Ishikawa (cell line): Measurements from ENCODE around the gene CNOT1.

Experiments used
- CEBPB ChIP-seq: IDR thresholded peaks from 2 replicates; pipeline ENCODE4 v1.6.1; 2012
- CREB1 ChIP-seq: IDR thresholded peaks from 2 replicates; pipeline ENCODE4 v1.6.1; 2012; ENCODE audit warnings: low read depth
- EGR1 ChIP-seq: IDR thresholded peaks from 2 replicates; pipeline ENCODE4 v1.6.1; 2012
- EP300 ChIP-seq: IDR thresholded peaks from 2 replicates; pipeline ENCODE4 v1.6.1; 2012; ENCODE audit warnings: borderline replicate concordance
- FOXM1 ChIP-seq: IDR thresholded peaks from 2 replicates; pipeline ENCODE4 v1.6.1; 2012; ENCODE audit warnings: low read depth, borderline replicate concordance
- MAX ChIP-seq: IDR thresholded peaks from 2 replicates; pipeline ENCODE4 v1.6.1; 2012
- NFIC ChIP-seq: IDR thresholded peaks from 2 replicates; pipeline ENCODE4 v1.6.1; 2012
- RAD21 ChIP-seq: IDR thresholded peaks from 2 replicates; pipeline ENCODE4 v1.6.1; 2012; ENCODE audit warnings: low read depth
- REST ChIP-seq: IDR thresholded peaks from 2 replicates; pipeline ENCODE4 v1.6.1; 2012; ENCODE audit warnings: low read depth, mild to moderate bottlenecking
- TAF1 ChIP-seq: IDR thresholded peaks from 2 replicates; pipeline ENCODE4 v1.6.1; 2012; ENCODE audit warnings: low read depth, mild to moderate bottlenecking
- TCF12 ChIP-seq: IDR thresholded peaks from 2 replicates; pipeline ENCODE4 v1.6.1; 2012; ENCODE audit warnings: low read depth
- TEAD4 ChIP-seq: IDR thresholded peaks from 2 replicates; pipeline ENCODE4 v1.6.1; 2012
- USF1 ChIP-seq: IDR thresholded peaks from 2 replicates; pipeline ENCODE4 v1.6.1; 2012
- YY1 ChIP-seq: IDR thresholded peaks from 2 replicates; pipeline ENCODE4 v1.6.1; 2012; ENCODE audit warnings: low read depth
- ZBTB7A ChIP-seq: IDR thresholded peaks from 2 replicates; pipeline ENCODE4 v1.6.1; 2012; ENCODE audit warnings: low read depth

CNOT1 gene

GRCh38 chr16:58503863-58504688 lies 125.5 kb downstream of the CNOT1 start:
- no peak for TF ChIP-seq TAF1
- TF ChIP-seq TEAD4 = no peak
- no peak for TF ChIP-seq CREB1
- TF ChIP-seq MAX = no peak
- TF ChIP-seq FOXM1 = no peak
- no peak for TF ChIP-seq EGR1
- no peak for TF ChIP-seq REST
- no peak for TF ChIP-seq CEBPB
- TF ChIP-seq EP300 = no peak
- no peak for TF ChIP-seq NFIC
- TF ChIP-seq ZBTB7A = no peak
- TF ChIP-seq USF1 = no peak
- no peak for TF ChIP-seq RAD21
- no peak for TF ChIP-seq YY1
- no peak for TF ChIP-seq TCF12

GRCh38 chr16:58503166-58503862 lies 126.3 kb downstream of the CNOT1 start:
- TF ChIP-seq MAX (no peak), USF1 (no peak), REST (no peak), FOXM1 (no peak), EGR1 (no peak), ZBTB7A (no peak), YY1 (no peak), TEAD4 (no peak), EP300 (no peak), CREB1 (no peak), TAF1 (no peak), CEBPB (no peak), NFIC (no peak), TCF12 (no peak), RAD21 (no peak)

GRCh38 chr16:58502217-58502921 lies 127.3 kb downstream of the CNOT1 start:
- TF ChIP-seq ZBTB7A (no peak), YY1 (no peak), TAF1 (no peak), TCF12 (no peak), RAD21 (no peak), MAX (no peak), EP300 (no peak), USF1 (no peak), TEAD4 (no peak), CEBPB (no peak), CREB1 (no peak)

GRCh38 chr16:58501242-58502131 lies 128.1 kb downstream of the CNOT1 start:
- TF ChIP-seq TAF1 = no peak
- 0 out of 2 replicates have a peak, but pooled peaks have one; percentile 21 for TF ChIP-seq MAX
- TF ChIP-seq FOXM1 = no peak
- TF ChIP-seq CEBPB = no peak
- TF ChIP-seq NFIC = no peak
- no peak for TF ChIP-seq YY1
- peak; percentile 59; the same call in 1 of the 2 replicates for TF ChIP-seq CREB1
- TF ChIP-seq EP300 = no peak
- TF ChIP-seq EGR1 = no peak
- no peak for TF ChIP-seq RAD21
- no peak for TF ChIP-seq REST
- peak; percentile 70 for TF ChIP-seq ZBTB7A
- no peak for TF ChIP-seq USF1
- TF ChIP-seq TCF12 = 0 out of 2 replicates have a peak, but pooled peaks have one; percentile 14
- no peak for TF ChIP-seq TEAD4
